ENCODE measurements around the gene CGREF1. TPM values are rescaled to one million over a fixed set of nuclear protein-coding genes. Genes with fewer than 3 reads are reported as not detected.

Gene CGREF1
- total RNA-seq, 2 experiments from 2014 or later, result not detected

- H3K4me3 ChIP-seq (ENCODE audit: low read depth, low read length, poor library complexity, severe bottlenecking), result no peak overlapping the region
- H3K79me2 ChIP-seq (ENCODE audit: insufficient read depth, low read depth, low read length), result no peaks in the 10 kb centered on the region
- CTCF ChIA-PET (ENCODE audit: unreplicated experiment), result no interaction called here
- no peaks in the 10 kb centered on the region for H4K20me1 ChIP-seq (ENCODE audit: insufficient read depth, low read length)
- BruUV-seq (replicated peaks), result no TSS peak
- H3K4me2 ChIP-seq (ENCODE audit: low read length), result no peak overlapping the region
- no peaks in the 10 kb centered on the region for H3K9me2 ChIP-seq (ENCODE audit: insufficient read depth, low read length)
- H3K27ac ChIP-seq (ENCODE audit: low read depth, low read length, poor library complexity, severe bottlenecking), result no peak overlapping the region
- TF ChIP-seq CTCF (conservative IDR thresholded peaks at IDR 0.05; ENCODE audit: low read length) (no peak), EZH2phosphoT487 (IDR thresholded peaks at IDR 0.05; ENCODE audit: borderline replicate concordance, low read depth, low read length) (no peak)
- intact Hi-C loops (cut with micrococcal nuclease; ENCODE audit: unreplicated experiment), result no loop called here
- H3K9me3 ChIP-seq (ENCODE audit: low read length), result peaks cover 13% of the 10 kb centered on the region; the same call in 1 of the 2 replicates
- peaks cover 34% of the 10 kb centered on the region for H3K4me1 ChIP-seq (ENCODE audit: insufficient read depth, low read length, poor library complexity, severe bottlenecking)
- no peak for DNase-seq (ENCODE audit: low spot score)
- POLR2A ChIA-PET, result interaction anchor here (0.6 to 1.1 kb wide), 2 partner anchors 15 to 25 kb away, joined by 4 to 5 read pairs; partner anchors contain the start of gene PREB
- no peak overlapping the region for H2AFZ ChIP-seq (ENCODE audit: low read length)
- peaks cover 5% of the 10 kb centered on the region; the same call in 1 of the 2 replicates for H3K36me3 ChIP-seq (ENCODE audit: insufficient read depth, low read length)
Observed at GRCh38 chr2:27159271-27159670, 40.3 kb upstream of the CGREF1 start.

- no peak overlapping the region for H2AFZ ChIP-seq (ENCODE audit: low read length)
- TF ChIP-seq CTCF (conservative IDR thresholded peaks at IDR 0.05; ENCODE audit: low read length) (no peak), EZH2phosphoT487 (IDR thresholded peaks at IDR 0.05; ENCODE audit: borderline replicate concordance, low read depth, low read length) (no peak)
- no peaks in the 10 kb centered on the region for H4K20me1 ChIP-seq (ENCODE audit: insufficient read depth, low read length)
Observed at GRCh38 chr2:27158468-27158867, 39.5 kb upstream of the CGREF1 start.

GRCh38 chr2:27155069-27155520, 36.2 kb upstream of the CGREF1 start:
- Histone ChIP-seq H3K4me1 (ENCODE audit: insufficient read depth, low read length, poor library complexity, severe bottlenecking) (peaks cover 39% of the 10 kb centered on the region), H3K4me3 (ENCODE audit: low read depth, low read length, poor library complexity, severe bottlenecking) (no peak overlapping the region), H4K20me1 (ENCODE audit: insufficient read depth, low read length) (no peaks in the 10 kb centered on the region), H3K4me2 (ENCODE audit: low read length) (no peak overlapping the region), H3K27ac (ENCODE audit: low read depth, low read length, poor library complexity, severe bottlenecking) (no peak overlapping the region), H3K9me3 (ENCODE audit: low read length) (no peaks in the 10 kb centered on the region), H3K36me3 (ENCODE audit: insufficient read depth, low read length) (no peaks in the 10 kb centered on the region), H3K79me2 (ENCODE audit: insufficient read depth, low read depth, low read length) (no peaks in the 10 kb centered on the region), H2AFZ (ENCODE audit: low read length) (no peak overlapping the region), H3K9me2 (ENCODE audit: insufficient read depth, low read length) (no peaks in the 10 kb centered on the region)
- TF ChIP-seq EZH2phosphoT487 (IDR thresholded peaks at IDR 0.05; ENCODE audit: borderline replicate concordance, low read depth, low read length), result no peak
- no peak for TF ChIP-seq CTCF (conservative IDR thresholded peaks at IDR 0.05; ENCODE audit: low read length)
- BruUV-seq (replicated peaks), result no TSS peak
- ChIA-PET POLR2A (no interaction called here), CTCF (ENCODE audit: unreplicated experiment) (no interaction called here)
- DNase-seq (ENCODE audit: low spot score), result no peak
- intact Hi-C loops (cut with micrococcal nuclease; ENCODE audit: unreplicated experiment), result no loop called here

More at GRCh38 chr2:27158468-27158867, 39.5 kb upstream of the CGREF1 start:
- Histone ChIP-seq H3K27ac (ENCODE audit: low read depth, low read length, poor library complexity, severe bottlenecking) (no peak overlapping the region), H3K4me3 (ENCODE audit: low read depth, low read length, poor library complexity, severe bottlenecking) (no peak overlapping the region), H3K9me3 (ENCODE audit: low read length) (peaks cover 13% of the 10 kb centered on the region; the same call in 1 of the 2 replicates), H3K9me2 (ENCODE audit: insufficient read depth, low read length) (no peaks in the 10 kb centered on the region), H3K4me1 (ENCODE audit: insufficient read depth, low read length, poor library complexity, severe bottlenecking) (peaks cover 31% of the 10 kb centered on the region), H3K79me2 (ENCODE audit: insufficient read depth, low read depth, low read length) (no peaks in the 10 kb centered on the region), H3K36me3 (ENCODE audit: insufficient read depth, low read length) (peaks cover 5% of the 10 kb centered on the region; the same call in 1 of the 2 replicates), H3K4me2 (ENCODE audit: low read length) (no peak overlapping the region)
- DNase-seq (ENCODE audit: low spot score), result no peak
- ChIA-PET POLR2A (interaction anchor here (1.1 kb wide), 1 partner anchor 16 kb away, joined by 5 read pairs; no protein-coding TSS in a partner anchor), CTCF (ENCODE audit: unreplicated experiment) (no interaction called here)
- BruUV-seq (replicated peaks), result no TSS peak
- intact Hi-C loops (cut with micrococcal nuclease; ENCODE audit: unreplicated experiment), result no loop called here
